GM19452 (cell line): ENCODE results near the gene CNTLN.
"Not testable (repeated sequence)": the region's sequence is repeated elsewhere in the genome, so short reads cannot be mapped to it uniquely, and the experiment has no call there.

Experiments
- ATAC-seq: cut with Tn5 transposase; IDR thresholded peaks from one replicate; pipeline ENCODE4 v1.9.1; 2021; ENCODE audit not compliant: unreplicated experiment

The CNTLN gene

GRCh38 chr9:17171309-17172094 is 36.7 kb downstream of the CNTLN start:
- ATAC-seq: no peak

- ATAC-seq: not testable (repeated sequence)
Observed at GRCh38 chr9:17177496-17177895, 42.7 kb downstream of the CNTLN start.

- ATAC-seq: no peak
Observed at GRCh38 chr9:17185481-17186029, 50.7 kb downstream of the CNTLN start.

- ATAC-seq: no peak
Observed at GRCh38 chr9:17191082-17191481, 56.2 kb downstream of the CNTLN start.

GRCh38 chr9:17204611-17205152 is 69.8 kb downstream of the CNTLN start:
- no peak for ATAC-seq

GRCh38 chr9:17216011-17216410 is 81.2 kb downstream of the CNTLN start:
- no peak for ATAC-seq

GRCh38 chr9:17216646-17217045 is 81.8 kb downstream of the CNTLN start:
- no peak for ATAC-seq

GRCh38 chr9:17217272-17217671 is 82.4 kb downstream of the CNTLN start:
- ATAC-seq: no peak

- no peak for ATAC-seq
Observed at GRCh38 chr9:17219261-17219660, 84.4 kb downstream of the CNTLN start.

- no peak for ATAC-seq
Observed at GRCh38 chr9:17222932-17223331, 88.1 kb downstream of the CNTLN start.

GRCh38 chr9:17225407-17225806 is 90.6 kb downstream of the CNTLN start:
- no peak for ATAC-seq

GRCh38 chr9:17229945-17230560 is 95.2 kb downstream of the CNTLN start:
- no peak for ATAC-seq

- no peak for ATAC-seq
Observed at GRCh38 chr9:17230646-17231045, 95.8 kb downstream of the CNTLN start.

- no peak for ATAC-seq
Observed at GRCh38 chr9:17236147-17236546, 101.3 kb downstream of the CNTLN start.

- ATAC-seq: no peak
Observed at GRCh38 chr9:17246770-17247169, 111.9 kb downstream of the CNTLN start.

GRCh38 chr9:17251100-17251499 is 116.3 kb downstream of the CNTLN start:
- no peak for ATAC-seq

GRCh38 chr9:17268531-17269188 is 133.8 kb downstream of the CNTLN start:
- not testable (repeated sequence) for ATAC-seq

- no peak for ATAC-seq
Observed at GRCh38 chr9:17269799-17270198, 135.0 kb downstream of the CNTLN start.

GRCh38 chr9:17272536-17272935 is 137.7 kb downstream of the CNTLN start:
- no peak for ATAC-seq

GRCh38 chr9:17280350-17281012 is 145.6 kb downstream of the CNTLN start:
- ATAC-seq: no peak

GRCh38 chr9:17290673-17291072 is 155.8 kb downstream of the CNTLN start:
- ATAC-seq: not testable (repeated sequence)
